Large intestine (tissue), 3 donors: ENCODE data around the gene APOL1. TPM values are rescaled to one million over a fixed set of nuclear protein-coding genes. Genes with fewer than 3 reads are reported as not detected.
"Not testable (repeated sequence)": the region's sequence is repeated elsewhere in the genome, so short reads cannot be mapped to it uniquely, and the experiment has no call there.

Experiments used
- DNase-seq, 2 donors: peaks; one replicate each; pipeline versions ENCODE4 v3.0.0 to v3.0.0-alpha.2; 2013
- H3K27ac ChIP-seq: one replicate; pipeline ENCODE4 v1.5.1; 2013; ENCODE audit warnings: low read length
- H3K27me3 ChIP-seq: 2 replicates; pipeline ENCODE4 v1.6.1; 2013; ENCODE audit warnings: low read length; ENCODE audit not compliant: control insufficient read depth, insufficient read depth
- H3K36me3 ChIP-seq: 2 replicates; pipeline ENCODE4 v1.6.1; 2013; ENCODE audit warnings: low read length; ENCODE audit not compliant: control insufficient read depth, insufficient read depth
- H3K4me1 ChIP-seq: one replicate; pipeline ENCODE4 v1.6.1; 2013; ENCODE audit warnings: low read length; ENCODE audit not compliant: control insufficient read depth, insufficient read depth
- H3K4me3 ChIP-seq: one replicate; pipeline ENCODE4 v1.5.1; 2013; ENCODE audit warnings: low read length
- H3K9me3 ChIP-seq: one replicate; pipeline ENCODE4 v1.6.1; 2013; ENCODE audit warnings: mild to moderate bottlenecking, low read depth, low read length, moderate library complexity; ENCODE audit not compliant: control insufficient read depth
- WGBS: methylation state at CpG from one replicate; pipeline ENCODE4 v1.1.5; 2013; ENCODE audit warnings: low lambda C conversion rate; ENCODE audit not compliant: insufficient coverage; 5-methylcytosine and 5-hydroxymethylcytosine counted together
- polyA plus RNA-seq: library from polyadenylated mRNA; unstranded; fragments of 120-200 nt; gene quantifications from one replicate; pipeline ENCODE4 v1.2.1, GENCODE V29; 2013

The APOL1 gene
- polyA plus RNA-seq, 1 donor = 20.3 TPM

DNA sequence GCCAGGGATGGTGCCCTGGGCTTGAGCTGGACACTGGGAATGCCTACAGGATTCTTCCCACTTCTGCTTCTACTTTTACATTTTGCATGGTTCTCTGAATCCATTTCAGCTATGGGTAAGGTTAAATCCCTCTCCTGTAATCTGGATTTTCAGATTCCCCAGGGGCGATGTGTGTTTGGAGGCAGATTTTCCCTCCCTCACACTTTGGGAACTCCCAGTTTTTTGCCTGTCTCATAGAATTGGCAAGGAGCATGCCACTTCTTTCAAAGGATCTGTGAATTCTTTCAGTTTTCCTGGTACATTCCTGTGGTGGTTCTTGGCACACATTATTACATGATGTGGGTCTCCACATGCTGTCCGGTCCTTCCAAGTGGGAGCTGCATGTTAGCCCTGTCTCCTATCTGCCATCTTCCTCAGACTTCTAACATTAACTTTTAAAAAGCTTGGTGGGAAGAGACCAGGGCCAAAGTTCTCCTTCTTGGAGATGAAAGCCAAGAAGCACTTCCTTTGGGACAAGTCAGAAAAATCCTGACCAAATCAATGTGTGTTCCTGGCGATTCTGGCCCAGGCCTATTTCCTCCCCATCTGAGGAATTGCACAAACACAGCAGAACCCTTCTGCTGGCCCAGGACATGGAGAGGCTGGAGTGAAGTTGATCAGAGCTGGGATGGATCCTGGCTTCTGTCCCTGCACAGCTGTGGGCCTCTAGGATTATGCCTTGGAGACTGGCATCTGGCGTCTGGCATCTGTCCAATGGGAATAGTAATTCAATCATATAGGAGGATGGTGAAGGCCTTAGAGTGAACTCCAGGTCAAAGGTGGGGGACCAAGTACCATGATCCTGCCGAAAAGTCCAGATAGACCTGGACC, 8.2 kb upstream of the APOL1 start:
- DNase-seq = no peak
- Histone ChIP-seq H3K9me3 (no peaks in the 10 kb centered on the region), H3K27me3 (no peaks in the 10 kb centered on the region), H3K4me1 (peaks cover 2% of the 10 kb centered on the region), H3K36me3 (no peaks in the 10 kb centered on the region), H3K4me3 (no peak overlapping the region), H3K27ac (no peak overlapping the region)
- no CpG with 5 or more reads among the region's 5 CpGs for WGBS

DNA sequence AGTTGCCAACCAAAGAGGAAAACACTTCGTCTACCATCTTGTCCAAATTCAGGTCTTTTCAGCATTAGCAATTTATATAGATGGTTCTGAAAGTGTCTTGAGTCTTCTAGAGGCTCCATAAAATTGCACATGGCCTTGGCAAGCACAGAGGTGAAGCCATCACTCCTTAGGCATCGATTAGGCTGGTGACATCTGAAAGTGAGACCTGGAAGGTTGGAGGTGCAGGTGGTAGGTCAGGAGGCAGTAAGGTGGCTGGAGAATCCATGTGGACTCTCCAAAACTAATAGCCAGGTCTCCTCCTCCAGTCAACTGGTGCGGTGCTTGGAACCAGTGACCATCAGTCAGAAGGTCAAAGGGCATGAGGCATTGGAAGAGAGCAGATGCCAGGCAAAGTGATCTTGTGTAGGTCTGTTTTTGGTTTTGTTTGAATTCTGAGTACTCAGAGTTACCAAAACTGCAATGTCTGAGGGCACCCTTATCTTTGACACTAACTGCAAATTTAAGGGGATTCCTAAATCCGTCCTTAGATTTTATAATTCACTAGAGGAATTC, 7.1 kb upstream of the APOL1 start:
- Histone ChIP-seq H3K36me3 (no peaks in the 10 kb centered on the region), H3K4me1 (no peaks in the 10 kb centered on the region), H3K9me3 (no peaks in the 10 kb centered on the region), H3K27ac (no peak overlapping the region), H3K27me3 (no peaks in the 10 kb centered on the region), H3K4me3 (no peak overlapping the region)
- no CpG with 5 or more reads among the region's 4 CpGs for WGBS
- DNase-seq = no peak

DNA sequence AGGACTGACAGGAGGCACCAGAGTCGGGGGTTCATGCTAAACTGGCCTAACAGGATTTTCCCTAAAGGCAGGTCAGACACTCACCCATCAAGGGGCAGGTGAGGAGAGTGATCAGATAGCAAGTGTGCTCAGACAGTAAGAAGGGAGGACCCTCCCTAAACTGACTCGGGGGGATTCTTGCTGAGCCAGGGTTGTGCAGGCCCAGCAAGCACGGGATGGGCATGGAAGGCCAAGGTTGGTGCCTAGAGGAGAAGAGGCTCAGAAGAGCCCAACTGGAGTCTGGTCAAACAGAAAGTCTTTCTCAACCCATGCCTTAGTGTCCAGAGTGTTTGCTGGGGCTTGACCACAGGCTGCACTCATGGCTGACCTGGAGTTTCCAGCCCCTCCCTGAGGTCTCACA, 6.2 kb upstream of the APOL1 start:
- WGBS = no CpG with 5 or more reads among the region's 3 CpGs
- Histone ChIP-seq H3K4me1 (no peaks in the 10 kb centered on the region), H3K36me3 (no peaks in the 10 kb centered on the region), H3K27ac (no peak overlapping the region), H3K9me3 (no peaks in the 10 kb centered on the region), H3K27me3 (no peaks in the 10 kb centered on the region), H3K4me3 (no peak overlapping the region)
- DNase-seq = no peak

DNA sequence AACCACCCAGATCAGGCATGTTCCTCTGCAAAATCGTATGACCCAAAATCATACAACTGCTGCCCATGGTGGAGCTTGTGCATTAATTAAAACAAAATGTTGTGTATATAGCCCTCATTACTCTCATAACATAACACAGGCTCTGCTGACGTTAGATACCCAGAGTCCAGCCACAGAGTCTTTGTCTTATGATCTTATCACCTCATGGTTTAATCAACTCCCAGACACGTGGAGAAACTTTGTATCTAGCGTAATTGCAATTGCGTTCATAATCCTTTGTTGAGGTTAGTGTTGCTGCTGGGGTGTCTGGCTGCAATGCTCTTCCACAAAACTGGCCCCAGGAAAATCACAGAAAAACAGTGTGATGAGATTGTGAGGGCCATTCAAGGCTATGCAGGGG, 5.0 kb upstream of the APOL1 start:
- peaks cover 9% of the 10 kb centered on the region for H3K4me1 ChIP-seq
- no peak for DNase-seq
- no peaks in the 10 kb centered on the region for H3K36me3 ChIP-seq
- WGBS = 60% methylated on average over 2 of the region's 5 CpGs
- H3K27me3 ChIP-seq = no peaks in the 10 kb centered on the region
- no peak overlapping the region for H3K27ac ChIP-seq
- H3K4me3 ChIP-seq = no peak overlapping the region
- no peaks in the 10 kb centered on the region for H3K9me3 ChIP-seq

DNA sequence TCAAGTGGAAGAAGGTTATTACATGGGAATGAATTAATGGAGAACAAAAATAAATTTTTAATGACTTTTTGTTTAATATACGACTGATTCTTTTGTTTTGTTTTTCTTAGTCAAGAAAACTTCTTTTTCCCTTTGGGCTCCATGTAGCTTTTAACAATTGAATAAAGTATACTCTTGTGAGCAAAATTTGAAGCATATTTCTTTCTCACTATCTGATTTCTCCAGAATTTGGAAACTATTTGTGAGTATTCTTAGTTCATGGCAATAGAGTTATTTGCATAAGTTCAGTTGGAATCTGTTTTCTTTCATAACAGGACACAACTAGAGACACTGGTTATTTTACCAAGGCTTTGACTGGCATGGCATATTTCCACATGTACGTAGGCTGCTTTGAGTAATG, 3.8 kb upstream of the APOL1 start:
- H3K9me3 ChIP-seq = no peaks in the 10 kb centered on the region
- H3K4me3 ChIP-seq = no peak overlapping the region
- DNase-seq = no peak
- no peaks in the 10 kb centered on the region for H3K36me3 ChIP-seq
- WGBS = 100% methylated on average over 1 of the region's 2 CpGs
- no peaks in the 10 kb centered on the region for H3K27me3 ChIP-seq
- no peak overlapping the region for H3K27ac ChIP-seq
- H3K4me1 ChIP-seq = peaks cover 17% of the 10 kb centered on the region

DNA sequence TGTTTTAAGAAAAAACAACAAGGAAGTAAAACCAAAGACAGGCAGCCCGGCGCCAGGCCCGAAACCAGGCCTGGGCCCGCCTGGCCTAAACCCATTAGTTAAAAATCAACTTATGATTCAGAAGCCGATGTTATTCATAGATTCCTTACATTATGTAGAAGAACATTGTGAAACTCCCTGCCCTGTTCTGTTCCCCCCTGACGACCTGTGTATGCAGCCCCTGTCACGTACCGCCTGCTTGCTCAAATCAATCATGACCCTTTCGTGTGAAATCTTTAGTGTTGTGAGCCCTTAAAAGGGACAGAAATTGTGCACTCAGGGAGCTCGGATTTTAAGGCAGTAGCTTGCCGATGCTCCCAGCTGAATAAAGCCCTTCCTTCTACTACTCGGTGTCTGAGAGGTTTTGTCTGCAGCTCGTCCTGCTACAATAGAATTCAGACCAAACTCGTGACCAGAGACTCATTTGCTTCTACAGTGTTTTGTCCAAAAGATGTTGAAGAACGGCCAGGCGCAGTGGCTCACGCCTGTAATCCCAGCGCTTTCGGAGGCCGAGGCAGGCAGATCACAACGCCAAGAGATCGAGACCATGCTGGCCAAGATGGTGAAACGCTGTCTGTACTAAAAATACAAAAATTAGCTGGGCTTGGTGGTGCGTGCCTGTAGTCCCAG, 2.5 kb upstream of the APOL1 start:
- not testable (repeated sequence) for H3K27me3 ChIP-seq, DNase-seq, H3K4me3 ChIP-seq, H3K36me3 ChIP-seq, H3K27ac ChIP-seq, H3K9me3 ChIP-seq
- 100% methylated on average over 5 of the region's 24 CpGs for WGBS
- H3K4me1 ChIP-seq = peaks cover 20% of the 10 kb centered on the region

DNA sequence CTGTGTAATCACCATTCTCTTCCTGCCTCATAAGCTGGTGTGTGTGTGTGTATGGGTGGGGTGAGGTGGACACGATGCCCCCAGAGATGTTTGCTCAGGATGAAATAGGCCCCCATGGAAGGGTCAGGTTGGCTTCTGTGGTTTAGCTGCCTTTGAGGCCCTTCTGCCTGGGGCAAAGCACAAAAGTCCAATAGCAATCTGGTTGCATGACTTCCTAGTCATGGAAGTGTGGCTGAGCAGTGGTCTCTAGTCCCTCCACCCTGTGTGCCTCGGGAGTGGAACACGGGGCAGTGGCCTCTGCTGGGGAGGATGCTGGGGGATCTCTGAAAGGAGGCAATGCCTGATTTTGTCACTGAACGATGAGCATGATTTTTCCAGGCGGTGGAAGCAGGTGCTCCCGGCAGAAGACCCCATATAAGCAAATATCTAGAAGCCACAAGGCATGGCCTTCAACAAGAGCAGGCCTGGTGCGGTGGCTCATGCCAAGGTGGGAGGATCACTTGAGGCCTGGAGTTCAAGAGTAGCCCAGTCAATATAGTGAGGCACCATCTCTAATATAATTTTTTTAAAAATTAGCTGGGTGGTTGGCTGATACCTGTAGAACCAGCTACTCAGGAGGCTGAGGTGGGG, 839 bp upstream of the APOL1 start:
- no CpG with 5 or more reads among the region's 7 CpGs for WGBS
- not testable (repeated sequence) for H3K27ac ChIP-seq, H3K9me3 ChIP-seq, H3K36me3 ChIP-seq, H3K27me3 ChIP-seq, DNase-seq, H3K4me3 ChIP-seq
- peaks cover 20% of the 10 kb centered on the region for H3K4me1 ChIP-seq

DNA sequence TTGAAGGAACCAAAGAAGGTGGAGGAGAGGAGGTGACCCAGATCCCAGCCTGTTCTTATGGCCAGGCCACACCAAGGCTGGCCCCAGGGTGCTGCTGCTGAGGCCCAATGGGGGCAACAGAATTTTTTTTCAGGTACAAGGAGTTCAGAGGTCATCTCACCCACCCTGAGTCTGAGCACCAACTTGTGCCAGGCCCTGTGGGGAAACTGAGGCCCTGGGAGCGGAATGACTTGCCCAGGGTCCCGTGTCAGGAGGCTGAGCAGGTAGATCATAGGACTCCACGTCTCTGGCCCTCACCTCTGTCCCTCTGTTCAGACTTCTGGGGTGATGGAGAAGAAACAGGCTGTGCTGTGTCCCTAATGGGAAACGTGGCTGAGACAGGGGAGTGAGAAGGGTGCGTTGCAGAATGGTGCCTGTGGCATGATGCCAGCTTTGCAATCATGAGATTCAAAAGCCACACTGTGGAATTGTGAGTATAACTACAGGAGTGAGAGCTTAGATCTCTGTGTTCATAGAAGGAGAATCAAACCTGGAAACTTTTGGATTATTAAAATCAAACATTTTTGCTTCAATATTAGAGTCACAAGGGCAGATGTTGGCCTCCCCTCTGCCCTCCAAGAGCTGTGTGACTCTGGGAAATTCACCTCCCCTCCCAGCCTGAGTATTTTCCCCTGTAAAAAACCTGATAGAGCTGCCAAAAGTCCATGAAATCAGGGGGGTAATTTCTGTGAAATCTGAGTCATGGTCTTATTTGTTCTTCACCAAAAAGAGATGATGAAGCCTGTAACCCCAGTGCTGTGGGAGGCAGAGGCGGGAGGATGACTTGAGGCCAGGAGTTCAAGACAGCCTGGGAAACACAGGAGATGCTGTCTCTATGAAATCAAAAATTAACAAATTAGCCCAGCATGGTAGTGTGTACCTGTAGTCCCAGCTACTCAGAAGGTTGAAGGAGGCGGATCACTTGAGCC, 874 bp downstream of the APOL1 start:
- Histone ChIP-seq H3K9me3 (no peaks in the 10 kb centered on the region), H3K4me1 (peaks cover 20% of the 10 kb centered on the region), H3K27me3 (no peaks in the 10 kb centered on the region), H3K27ac (peak overlapping the region; percentile 37), H3K36me3 (no peaks in the 10 kb centered on the region), H3K4me3 (peak overlapping the region; percentile 27)
- no CpG with 5 or more reads among the region's 7 CpGs for WGBS
- no peak for DNase-seq

DNA sequence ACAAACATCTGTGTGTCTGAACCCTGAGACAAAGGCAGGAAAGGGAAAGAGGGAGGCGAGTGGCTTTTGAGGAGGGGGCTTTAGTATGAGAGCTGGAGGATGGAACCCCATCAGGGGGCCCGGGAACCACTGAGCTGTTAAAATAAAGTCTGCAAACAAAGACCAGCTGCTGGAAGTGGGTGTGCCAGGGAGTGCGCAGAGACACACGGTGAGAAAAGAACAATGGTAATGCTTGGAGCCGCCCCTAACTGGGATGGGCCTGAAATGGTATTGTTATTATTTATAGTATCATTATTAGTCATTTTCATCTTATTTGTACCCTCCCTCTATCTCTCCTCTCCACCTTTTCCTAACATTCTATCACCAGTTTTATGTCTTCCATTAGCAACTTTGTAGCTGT, 2.6 kb downstream of the APOL1 start:
- H3K4me3 ChIP-seq, H3K9me3 ChIP-seq, DNase-seq, H3K27ac ChIP-seq, H3K27me3 ChIP-seq, H3K36me3 ChIP-seq: not testable (repeated sequence)
- WGBS = no CpG with 5 or more reads among the region's 5 CpGs
- H3K4me1 ChIP-seq = peaks cover 23% of the 10 kb centered on the region
